HCT116 (cell line): ENCODE measurements around the gene CDH13. TPM values are rescaled to one million over a fixed set of nuclear protein-coding genes. Genes with fewer than 3 reads are reported as not detected.

Source experiments
- ATAC-seq: fragments of 200-7000 bp; cut with Tn5 transposase; 2 replicates; pipeline ENCODE4 v1.9.1; 2020; ENCODE audit warnings: mild to moderate bottlenecking, moderate library complexity
- BruUV-seq: library from RNA; stranded (reverse); fragments of 400-500 nt; replicated peaks from 2 replicates; lab custom pipeline; 2021; lab: Mats Ljungman, UMichigan
- CTCF ChIA-PET: fragments of 300-600 bp; sonication (Branson Sonifier 250); formaldehyde crosslinking; loops from one replicate; lab custom pipeline; 2021; ENCODE audit warnings: antibody characterized with exemption; lab: Charles Lee
- POLR2A ChIA-PET: fragments of 300-600, 350-600 bp; sonication (Branson Sonifier 250); formaldehyde crosslinking; loops from one replicate; lab custom pipeline; 2021; ENCODE audit warnings: antibody characterized with exemption; lab: Charles Lee
- RAD21 ChIA-PET, 2 experiments: fragments of 300-600 bp; sonication (Branson Sonifier 250); formaldehyde crosslinking; loops; one replicate each; lab custom pipeline; 2023; ENCODE audit warnings: low total read pairs in 2 of 2; ENCODE audit not compliant: uncharacterized antibody in 2 of 2, unreplicated experiment in 2 of 2, low non-redundant PET in 1 of 2; lab: Charles Lee
- DNase-seq: peaks from one replicate; pipeline ENCODE4 v3.0.0-alpha.2; 2010; ENCODE audit warnings: low read depth, low spot score
- H2AFZ ChIP-seq: fragments of 200-600 bp; shearing (Covaris generic), sonication (generic); 2 replicates; pipeline ENCODE4 v1.6.1; 2017; ENCODE audit warnings: low read depth, mixed run types, mixed read lengths, antibody characterized with exemption, low read length; ENCODE audit not compliant: poor library complexity, severe bottlenecking
- H3K27ac ChIP-seq: 2 replicates; pipeline ENCODE4 v1.5.1; 2012; ENCODE audit warnings: low read depth, low read length
- H3K27me3 ChIP-seq: fragments of 200-600 bp; sonication (generic); 2 replicates; pipeline ENCODE4 v1.6.1; 2016; ENCODE audit warnings: mixed run types, low read length, mixed read lengths; ENCODE audit not compliant: insufficient read depth
- H3K36me3 ChIP-seq, 2 experiments: fragments of 200-500 bp in 1 of 2; fragments of 200-600 bp in 1 of 2; sonication (Bioruptor generic) in 1 of 2; sonication (generic) in 1 of 2; 2 replicates each; pipeline versions ENCODE4 v1.5.1 to v1.6.1; 2014 to 2016; ENCODE audit warnings: low read length in 2 of 2, inconsistent platforms in 1 of 2, mixed read lengths in 1 of 2, mixed run types in 1 of 2; ENCODE audit not compliant: insufficient read depth in 2 of 2, control insufficient read depth in 1 of 2
- H3K4me1 ChIP-seq, 2 experiments: fragments of 200-600 bp in 1 of 2; sonication (generic) in 1 of 2; 2 replicates each; pipeline versions ENCODE4 v1.5.1 to v1.6.1; 2012 to 2017; ENCODE audit warnings: low read length in 2 of 2, inconsistent platforms in 1 of 2, mild to moderate bottlenecking in 1 of 2, mixed read lengths in 1 of 2, mixed run types in 1 of 2, moderate library complexity in 1 of 2; ENCODE audit not compliant: insufficient read depth in 2 of 2, control insufficient read depth in 1 of 2
- H3K4me2 ChIP-seq: fragments of 200-600 bp; sonication (generic); 2 replicates; pipeline ENCODE4 v1.6.1; 2017; ENCODE audit warnings: mixed run types, low read length, mixed read lengths
- H3K4me3 ChIP-seq, 2 experiments: fragments of 200-600 bp in 1 of 2; sonication (generic) in 1 of 2; replicated peaks in 1 of 2; 2 replicates each; pipeline ENCODE4 v1.5.1; 2011 to 2016; ENCODE audit warnings: low read length in 2 of 2, control low read depth in 1 of 2, low read depth in 1 of 2, mild to moderate bottlenecking in 1 of 2, mixed read lengths in 1 of 2, mixed run types in 1 of 2
- H3K79me2 ChIP-seq: fragments of 200-600 bp; sonication (generic); 2 replicates; pipeline ENCODE4 v1.6.1; 2017; ENCODE audit warnings: mild to moderate bottlenecking, mixed run types, low read length, moderate library complexity, mixed read lengths; ENCODE audit not compliant: insufficient read depth
- H3K9ac ChIP-seq: fragments of 200-600 bp; sonication (generic); 2 replicates; pipeline ENCODE4 v1.6.1; 2016; ENCODE audit warnings: low read length, mixed read lengths
- H3K9me2 ChIP-seq: fragments of 200-600 bp; sonication (generic), shearing (Covaris generic); 2 replicates; pipeline ENCODE4 v1.6.1; 2017; ENCODE audit warnings: mixed run types, mild to moderate bottlenecking, moderate library complexity; ENCODE audit not compliant: insufficient read depth
- H3K9me3 ChIP-seq, 2 experiments: fragments of 200-500 bp in 1 of 2; fragments of 200-600 bp in 1 of 2; sonication (Bioruptor generic) in 1 of 2; sonication (generic) in 1 of 2; 2 replicates each; pipeline ENCODE4 v1.6.1; 2014 to 2017; ENCODE audit warnings: low read length in 2 of 2, mixed read lengths in 2 of 2, inconsistent platforms in 1 of 2, low read depth in 1 of 2, mild to moderate bottlenecking in 1 of 2, mixed run types in 1 of 2, moderate library complexity in 1 of 2; ENCODE audit not compliant: control insufficient read depth in 1 of 2, insufficient read depth in 1 of 2
- H4K20me1 ChIP-seq: fragments of 200-600 bp; sonication (generic), shearing (Covaris generic); 2 replicates; pipeline ENCODE4 v1.6.1; 2017; ENCODE audit warnings: mixed run types, mild to moderate bottlenecking, moderate library complexity; ENCODE audit not compliant: insufficient read depth
- CEBPB ChIP-seq: IDR thresholded peaks from 2 replicates; pipeline ENCODE4 v1.6.1; 2012; ENCODE audit warnings: low read depth
- FOSL1 ChIP-seq: IDR thresholded peaks from 2 replicates; pipeline ENCODE4 v1.6.1; 2012; ENCODE audit warnings: low read depth
- JUND ChIP-seq: IDR thresholded peaks from 2 replicates; pipeline ENCODE4 v1.6.1; 2012
- MAX ChIP-seq: IDR thresholded peaks from 2 replicates; pipeline ENCODE4 v1.6.1; 2012
- RAD21 ChIP-seq: IDR thresholded peaks from 2 replicates; pipeline ENCODE4 v1.6.1; 2012; ENCODE audit warnings: low read depth, mild to moderate bottlenecking
- REST ChIP-seq: IDR thresholded peaks from 2 replicates; pipeline ENCODE4 v1.6.1; 2012; ENCODE audit warnings: low read depth
- YY1 ChIP-seq: IDR thresholded peaks from 2 replicates; pipeline ENCODE4 v1.6.1; 2011; ENCODE audit warnings: low read length, low read depth, moderate library complexity, mild to moderate bottlenecking; ENCODE audit not compliant: insufficient replicate concordance; ENCODE audit errors: extremely low read depth
- ZBTB33 ChIP-seq: IDR thresholded peaks from 2 replicates; pipeline ENCODE4 v1.6.1; 2011; ENCODE audit warnings: mild to moderate bottlenecking, low read length, moderate library complexity; ENCODE audit not compliant: insufficient replicate concordance; ENCODE audit errors: extremely low read depth
- ZNF274 ChIP-seq: fragments of 200-500 bp; sonication (Bioruptor generic); IDR thresholded peaks from 2 replicates; pipeline ENCODE4 v1.6.1; 2014; ENCODE audit warnings: mild to moderate bottlenecking, low read depth, low read length, inconsistent platforms
- intact Hi-C: fragments of 100-400 bp; cut with micrococcal nuclease; formaldehyde crosslinking; loops from 2 replicates; pipeline ENCODE4 v1.10.0; 2022
- total RNA-seq: library from RNA; stranded (reverse); gene quantifications from one replicate; pipeline ENCODE4 v1.2.1, GENCODE V29; 2021; ENCODE audit not compliant: unreplicated experiment

The CDH13 gene
- total RNA-seq, 1 experiment from 2014 or later = not detected

GRCh38 chr16:83791916-83792315, 1165.1 kb downstream of the CDH13 start:
- ChIA-PET RAD21 (no interaction called here), POLR2A (no interaction called here), CTCF (no interaction called here)
- Histone ChIP-seq H3K9me3 (no peaks in the 10 kb centered on the region), H3K27ac (no peak overlapping the region), H2AFZ (no peak overlapping the region), H3K9ac (no peak overlapping the region), H3K4me2 (no peak overlapping the region), H4K20me1 (no peaks in the 10 kb centered on the region), H3K4me3 (no peak overlapping the region), H3K36me3 (no peaks in the 10 kb centered on the region), H3K27me3 (peaks cover 14% of the 10 kb centered on the region), H3K9me2 (no peaks in the 10 kb centered on the region), H3K79me2 (no peaks in the 10 kb centered on the region), H3K4me1 (no peaks in the 10 kb centered on the region)
- TF ChIP-seq YY1 = no peak
- no peak for TF ChIP-seq REST
- no peak for TF ChIP-seq ZNF274
- no peak for TF ChIP-seq JUND
- TF ChIP-seq RAD21 = no peak
- no peak for TF ChIP-seq CEBPB
- TF ChIP-seq ZBTB33 = no peak
- no peak for TF ChIP-seq MAX
- TF ChIP-seq FOSL1 = no peak
- no TSS peak for BruUV-seq
- intact Hi-C loops = no loop called here
- no peak for DNase-seq
- ATAC-seq = no peak
